GM21360 (cell line): ENCODE measurements around the gene HSFX1.

Experiments
- ATAC-seq: cut with Tn5 transposase; IDR thresholded peaks from one replicate; pipeline ENCODE4 v1.9.1; 2021; ENCODE audit warnings: mild to moderate bottlenecking, moderate library complexity; ENCODE audit not compliant: unreplicated experiment

The HSFX1 gene

DNA sequence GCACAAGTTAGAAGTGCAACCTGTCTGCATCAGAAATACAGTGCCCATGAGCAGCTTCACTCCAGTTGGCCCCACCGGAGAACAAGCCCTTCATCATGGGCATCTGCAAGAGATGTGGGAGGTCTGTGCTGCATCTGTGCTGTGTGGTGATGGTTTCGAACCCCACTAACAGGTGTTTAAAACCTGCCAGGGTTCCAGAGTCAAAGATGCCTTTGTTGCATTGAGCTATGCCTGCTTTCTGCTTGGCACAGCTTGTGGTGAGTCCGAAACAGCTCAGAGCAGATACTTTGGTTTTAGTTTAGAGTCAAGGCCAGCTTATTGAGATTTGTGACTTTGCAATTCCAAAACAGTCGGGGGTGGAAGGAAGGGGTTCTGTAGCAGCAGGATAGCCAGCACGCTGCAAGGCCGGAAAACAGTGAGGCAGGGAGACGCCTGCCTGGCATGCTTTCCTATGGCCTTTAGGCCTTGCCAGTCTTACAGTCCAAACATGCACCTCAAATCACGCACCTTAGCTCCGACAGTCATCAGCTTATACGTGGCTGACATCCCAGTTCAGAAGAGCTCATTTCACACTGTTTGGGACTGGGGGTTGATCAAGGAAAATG lies 29.7 kb downstream of the HSFX1 start:
- no peak for ATAC-seq

DNA sequence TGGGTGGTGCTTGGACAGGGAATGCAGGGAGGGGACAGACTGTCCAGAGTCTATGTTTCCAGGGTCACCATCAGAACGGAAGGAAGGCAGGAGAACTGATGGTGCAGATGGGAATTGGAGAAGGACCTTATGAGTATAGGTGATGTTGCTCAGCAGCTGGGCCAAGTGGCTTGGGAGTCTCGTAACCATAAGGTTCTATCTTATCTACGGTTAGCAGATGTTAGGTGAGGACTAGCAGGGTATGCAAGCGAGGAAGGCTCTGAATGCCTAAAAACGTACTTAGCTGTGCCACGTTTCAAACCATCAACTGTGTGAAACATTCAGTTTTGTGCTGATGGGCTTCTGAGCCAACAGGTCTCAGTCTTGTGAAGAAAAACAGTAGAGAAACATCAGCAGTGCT lies 30.2 kb downstream of the HSFX1 start:
- no peak for ATAC-seq

DNA sequence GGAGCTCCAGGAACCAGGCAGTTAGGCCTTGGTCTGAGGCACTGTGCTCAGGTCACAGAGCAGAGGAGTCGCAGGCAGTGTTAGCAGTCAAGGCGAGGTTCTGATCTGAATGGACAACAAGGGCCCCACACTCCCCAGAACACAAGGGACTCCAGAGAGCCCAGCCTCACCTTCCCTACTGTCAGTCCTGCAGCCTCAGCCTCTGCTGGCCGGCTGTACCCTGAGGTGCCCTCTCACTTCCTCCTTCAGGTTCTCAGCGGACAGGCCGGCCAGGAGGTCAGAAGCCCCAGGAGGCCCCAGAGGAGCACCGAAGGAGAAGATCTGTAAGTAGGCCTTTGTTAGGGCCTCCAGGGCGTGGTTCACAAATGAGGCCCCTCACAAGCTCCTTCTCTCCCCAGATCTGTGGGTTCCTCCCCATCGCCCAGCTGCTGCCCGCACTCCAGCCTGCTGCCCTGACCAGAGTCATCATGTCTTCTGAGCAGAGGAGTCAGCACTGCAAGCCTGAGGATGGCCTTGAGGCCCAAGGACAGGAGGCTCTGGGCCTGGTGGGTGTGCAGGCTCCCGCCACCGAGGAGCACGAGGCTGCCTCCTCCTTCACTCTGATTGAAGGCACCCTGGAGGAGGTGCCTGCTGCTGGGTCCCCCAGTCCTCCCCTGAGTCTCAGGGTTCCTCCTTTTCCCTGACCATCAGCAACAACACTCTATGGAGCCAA lies 34.0 kb downstream of the HSFX1 start:
- no peak for ATAC-seq

DNA sequence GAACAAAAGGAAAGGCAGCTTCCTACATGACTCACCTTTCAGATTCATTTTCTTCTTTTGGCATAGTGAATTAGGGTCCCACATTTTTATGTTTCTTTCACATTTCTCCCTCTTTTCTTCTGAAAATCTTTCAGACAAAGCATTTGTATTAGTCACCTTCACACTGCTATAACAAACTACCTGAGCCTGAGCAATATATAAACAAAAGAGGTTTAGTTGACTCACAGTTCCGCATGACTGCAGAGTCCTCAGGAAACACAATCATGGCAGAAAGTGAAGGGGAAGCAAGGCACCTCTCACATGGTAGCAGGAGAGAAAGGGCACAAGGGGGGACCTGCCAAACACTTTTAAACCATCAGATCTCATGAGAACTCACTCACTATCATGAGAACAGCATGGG lies 44.8 kb downstream of the HSFX1 start:
- ATAC-seq, result no peak

DNA sequence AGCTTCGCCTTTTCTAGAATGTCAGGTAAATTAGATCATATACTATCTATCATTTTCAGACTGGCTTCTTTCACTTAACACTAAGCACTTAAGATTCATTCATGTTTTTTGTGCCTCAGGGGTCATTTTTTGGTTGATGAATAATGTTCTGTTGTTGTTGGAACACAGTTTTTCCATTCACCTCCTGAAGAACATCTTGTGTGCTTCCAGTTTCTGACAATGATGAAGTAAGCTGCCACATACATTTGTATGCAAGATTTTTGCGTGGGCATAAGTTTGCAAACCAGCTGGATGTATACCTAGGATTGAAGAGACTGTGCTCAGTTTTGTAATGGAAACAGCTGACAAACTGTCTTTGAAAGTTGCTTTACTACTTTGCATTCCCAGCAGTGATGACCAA lies 45.5 kb downstream of the HSFX1 start:
- ATAC-seq, result no peak

DNA sequence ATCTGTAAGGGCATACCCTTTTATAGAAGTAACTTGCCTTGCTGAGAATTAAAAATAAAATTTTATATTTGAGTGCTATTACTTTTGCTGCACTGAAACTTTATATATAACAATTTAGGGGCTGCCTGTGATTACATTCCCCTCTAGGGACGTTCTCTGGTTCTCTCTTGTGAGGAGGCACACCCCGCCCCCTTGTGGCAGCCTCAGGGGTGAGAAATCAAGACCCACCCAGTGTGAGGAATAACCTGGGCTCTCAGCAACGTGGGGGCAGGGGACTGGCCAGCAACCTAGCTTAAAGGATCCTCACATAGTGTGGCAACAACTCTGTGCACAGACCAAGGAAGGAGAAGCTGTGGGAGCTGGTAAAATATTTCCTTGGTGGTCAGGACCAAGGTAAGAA lies 51.6 kb downstream of the HSFX1 start:
- ATAC-seq, result no peak
